ENCODE data around the gene XRN1. TPM values are rescaled to one million over a fixed set of nuclear protein-coding genes. Genes with fewer than 3 reads are reported as not detected.
"Not testable (repeated sequence)": the region's sequence is repeated elsewhere in the genome, so short reads cannot be mapped to it uniquely, and the experiment has no call there.

Gene XRN1
- total RNA-seq, 5 donors from 2014 or later (not counting 1 experiment from before 2014, with no cell fraction given) = 67.8 to 118 (median 84.0) TPM

GRCh38 chr3:142315083-142315482 is 132.8 kb downstream of the XRN1 start:
- DNase-seq (no peak), ATAC-seq (replicated peaks in 1 of 4) (no peak)
- Histone ChIP-seq H3K4me1 (ENCODE audit: control insufficient read depth in 1 of 2, extremely low read depth in 1 of 2, insufficient read depth in 2 of 2, low read length in 2 of 2) (no peaks in the 10 kb centered on the region), H3K27me3 (replicated peaks in 1 of 2; ENCODE audit: control insufficient read depth in 2 of 2, extremely low read depth in 1 of 2, insufficient read depth in 2 of 2, low read length in 1 of 2) (no peaks in the 10 kb centered on the region), H3K9me3 (no peaks in the 10 kb centered on the region), H3K27ac (ENCODE audit: low read length) (no peak overlapping the region), H3K4me3 (ENCODE audit: control insufficient read depth in 1 of 2, extremely low read depth in 1 of 2, low read length in 1 of 2) (no peak overlapping the region), H3K36me3 (ENCODE audit: control insufficient read depth in 2 of 2, extremely low read depth in 1 of 2, insufficient read depth in 1 of 2, low read length in 1 of 2) (peaks cover 0 to 53% of the 10 kb centered on the region in 2 donors)
- H3K4me3 Mint-ChIP-seq = no peak overlapping the region
- H3K4me1 Mint-ChIP-seq = no peaks in the 10 kb centered on the region
- POLR2A ChIA-PET = interaction anchor here in 1 of 2 donors (0.6 kb wide), 1 partner anchor 105 kb away, joined by 3 read pairs; no protein-coding TSS in a partner anchor
- H3K36me3 Mint-ChIP-seq = peaks cover 56% of the 10 kb centered on the region
- H3K9me3 Mint-ChIP-seq = no peaks in the 10 kb centered on the region
- H3K27ac Mint-ChIP-seq = no peak overlapping the region
- CTCF ChIA-PET = no interaction called here
- no peaks in the 10 kb centered on the region for H3K27me3 Mint-ChIP-seq

GRCh38 chr3:142310439-142310838 is 137.4 kb downstream of the XRN1 start:
- WGBS (ENCODE audit: insufficient coverage) = no CpG with 5 or more reads among the region's 1 CpG

GRCh38 chr3:142302847-142303246 is 145.0 kb downstream of the XRN1 start:
- H3K4me1 Mint-ChIP-seq; H3K27ac ChIP-seq (ENCODE audit: low read length); H3K27ac Mint-ChIP-seq; H3K9me3 ChIP-seq; H3K36me3 ChIP-seq (ENCODE audit: control insufficient read depth in 2 of 2, extremely low read depth in 1 of 2, insufficient read depth in 1 of 2, low read length in 1 of 2); CTCF ChIA-PET; DNase-seq; H3K4me3 Mint-ChIP-seq; H3K27me3 ChIP-seq (replicated peaks in 1 of 2; ENCODE audit: control insufficient read depth in 2 of 2, extremely low read depth in 1 of 2, insufficient read depth in 2 of 2, low read length in 1 of 2); H3K27me3 Mint-ChIP-seq; H3K4me3 ChIP-seq (ENCODE audit: control insufficient read depth in 1 of 2, extremely low read depth in 1 of 2, low read length in 1 of 2); H3K4me1 ChIP-seq (ENCODE audit: control insufficient read depth in 1 of 2, extremely low read depth in 1 of 2, insufficient read depth in 2 of 2, low read length in 2 of 2); ATAC-seq (replicated peaks in 1 of 4); POLR2A ChIA-PET: not testable (repeated sequence)
- H3K9me3 Mint-ChIP-seq = peaks cover 17 to 36% (median 20%) of the 10 kb centered on the region in 3 donors
- WGBS (ENCODE audit: insufficient coverage) = no CpG with 5 or more reads among the region's 3 CpGs
- peaks cover 71% of the 10 kb centered on the region for H3K36me3 Mint-ChIP-seq

More at GRCh38 chr3:142310439-142310838, 137.4 kb downstream of the XRN1 start:
- ATAC-seq (replicated peaks in 1 of 4) (no peak), DNase-seq (no peak)
- Histone ChIP-seq H3K36me3 (ENCODE audit: control insufficient read depth in 2 of 2, extremely low read depth in 1 of 2, insufficient read depth in 1 of 2, low read length in 1 of 2) (peaks cover 0 to 29% of the 10 kb centered on the region in 2 donors), H3K9me3 (no peaks in the 10 kb centered on the region), H3K27ac (ENCODE audit: low read length) (no peak overlapping the region), H3K4me1 (ENCODE audit: control insufficient read depth in 1 of 2, extremely low read depth in 1 of 2, insufficient read depth in 2 of 2, low read length in 2 of 2) (no peaks in the 10 kb centered on the region), H3K4me3 (ENCODE audit: control insufficient read depth in 1 of 2, extremely low read depth in 1 of 2, low read length in 1 of 2) (no peak overlapping the region), H3K27me3 (replicated peaks in 1 of 2; ENCODE audit: control insufficient read depth in 2 of 2, extremely low read depth in 1 of 2, insufficient read depth in 2 of 2, low read length in 1 of 2) (no peaks in the 10 kb centered on the region)
- ChIA-PET POLR2A (interaction anchor here in 1 of 2 donors (0.7 kb wide), 2 partner anchors 9 to 88 kb away, joined by 3 to 4 read pairs; no protein-coding TSS in a partner anchor), CTCF (interaction anchor here in 1 of 2 donors (0.5 kb wide), 1 partner anchor 570 kb away, joined by 4 read pairs; no protein-coding TSS in a partner anchor)
- Mint-ChIP-seq H3K27ac (no peak overlapping the region), H3K27me3 (no peaks in the 10 kb centered on the region), H3K4me1 (no peaks in the 10 kb centered on the region), H3K4me3 (no peak overlapping the region), H3K9me3 (peaks cover 0 to 4% (median 4%) of the 10 kb centered on the region in 3 donors), H3K36me3 (peaks cover 60% of the 10 kb centered on the region)

- ChIA-PET CTCF (no interaction called here), POLR2A (interaction anchor here in 1 of 2 donors (1.0 kb wide), 1 partner anchor 172 kb away, joined by 3 read pairs; no protein-coding TSS in a partner anchor)
- DNase-seq (no peak), ATAC-seq (replicated peaks in 1 of 4) (no peak)
- Mint-ChIP-seq H3K4me1 (no peaks in the 10 kb centered on the region), H3K27ac (no peak overlapping the region), H3K27me3 (no peaks in the 10 kb centered on the region), H3K9me3 (peaks cover 7 to 15% (median 7%) of the 10 kb centered on the region in 3 donors), H3K36me3 (peaks cover 36% of the 10 kb centered on the region), H3K4me3 (no peak overlapping the region)
- Histone ChIP-seq H3K4me3 (ENCODE audit: control insufficient read depth in 1 of 2, extremely low read depth in 1 of 2, low read length in 1 of 2) (no peak overlapping the region), H3K9me3 (no peaks in the 10 kb centered on the region), H3K36me3 (ENCODE audit: control insufficient read depth in 2 of 2, extremely low read depth in 1 of 2, insufficient read depth in 1 of 2, low read length in 1 of 2) (no peaks in the 10 kb centered on the region), H3K27ac (ENCODE audit: low read length) (no peak overlapping the region), H3K27me3 (replicated peaks in 1 of 2; ENCODE audit: control insufficient read depth in 2 of 2, extremely low read depth in 1 of 2, insufficient read depth in 2 of 2, low read length in 1 of 2) (no peaks in the 10 kb centered on the region), H3K4me1 (ENCODE audit: control insufficient read depth in 1 of 2, extremely low read depth in 1 of 2, insufficient read depth in 2 of 2, low read length in 2 of 2) (no peaks in the 10 kb centered on the region)
- WGBS (ENCODE audit: insufficient coverage) = 100% methylated on average over 1 of the region's 2 CpGs
Observed at GRCh38 chr3:142298626-142299025, 149.2 kb downstream of the XRN1 start.

DNA sequence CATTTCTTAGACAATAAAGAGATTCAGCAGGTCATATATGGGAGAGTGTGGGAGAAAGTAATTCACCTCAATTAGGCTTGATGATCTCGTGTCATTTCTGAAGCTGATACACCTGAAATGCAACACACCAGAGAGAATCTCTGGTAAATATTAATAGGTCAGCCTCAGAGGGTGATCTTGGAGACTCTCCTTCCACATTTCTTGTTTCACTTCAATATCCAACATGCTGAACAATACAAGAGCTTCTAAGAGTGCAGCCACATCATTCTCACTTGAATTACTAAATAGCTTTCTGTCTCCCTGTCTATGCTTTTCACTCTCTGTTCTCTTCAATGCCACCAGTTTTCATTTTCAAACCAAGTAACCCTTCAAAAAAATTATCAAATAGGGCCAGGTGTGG is 151.3 kb downstream of the XRN1 start:
- no peaks in the 10 kb centered on the region for H3K4me1 Mint-ChIP-seq
- no CpG with 5 or more reads among the region's 1 CpG for WGBS (ENCODE audit: insufficient coverage)
- Histone ChIP-seq H3K27ac (ENCODE audit: low read length) (no peak overlapping the region), H3K9me3 (no peaks in the 10 kb centered on the region), H3K36me3 (ENCODE audit: control insufficient read depth in 2 of 2, extremely low read depth in 1 of 2, insufficient read depth in 1 of 2, low read length in 1 of 2) (no peaks in the 10 kb centered on the region), H3K27me3 (replicated peaks in 1 of 2; ENCODE audit: control insufficient read depth in 2 of 2, extremely low read depth in 1 of 2, insufficient read depth in 2 of 2, low read length in 1 of 2) (no peaks in the 10 kb centered on the region), H3K4me3 (ENCODE audit: control insufficient read depth in 1 of 2, extremely low read depth in 1 of 2, low read length in 1 of 2) (no peak overlapping the region), H3K4me1 (ENCODE audit: control insufficient read depth in 1 of 2, extremely low read depth in 1 of 2, insufficient read depth in 2 of 2, low read length in 2 of 2) (no peaks in the 10 kb centered on the region)
- H3K27me3 Mint-ChIP-seq = no peaks in the 10 kb centered on the region
- peaks cover 18% of the 10 kb centered on the region for H3K36me3 Mint-ChIP-seq
- CTCF ChIA-PET = interaction anchor here (0.5 to 1.0 kb wide), 3 partner anchors 16 to 849 kb away, joined by 3 to 5 read pairs (median 3); no protein-coding TSS in a partner anchor
- no peak for DNase-seq
- peaks cover 0 to 3% (median 0%) of the 10 kb centered on the region in 3 donors for H3K9me3 Mint-ChIP-seq
- H3K4me3 Mint-ChIP-seq = no peak overlapping the region
- no peak overlapping the region for H3K27ac Mint-ChIP-seq
- POLR2A ChIA-PET = no interaction called here
- no peak for ATAC-seq (replicated peaks in 1 of 4)

- no peak overlapping the region for H3K27ac Mint-ChIP-seq
- ChIA-PET CTCF (no interaction called here), POLR2A (no interaction called here)
- H3K27ac ChIP-seq (ENCODE audit: low read length) = no peak overlapping the region
- H3K9me3 ChIP-seq = no peaks in the 10 kb centered on the region
- DNase-seq (no peak), ATAC-seq (replicated peaks in 1 of 4) (no peak)
- WGBS (ENCODE audit: insufficient coverage) = 100% methylated on average over 1 of the region's 5 CpGs
- no peak overlapping the region for H3K4me3 Mint-ChIP-seq
- H3K27me3 Mint-ChIP-seq = no peaks in the 10 kb centered on the region
- H3K4me1 Mint-ChIP-seq = no peaks in the 10 kb centered on the region
- no peaks in the 10 kb centered on the region for H3K36me3 ChIP-seq (ENCODE audit: control insufficient read depth in 2 of 2, extremely low read depth in 1 of 2, insufficient read depth in 1 of 2, low read length in 1 of 2)
- no peak overlapping the region for H3K4me3 ChIP-seq (ENCODE audit: control insufficient read depth in 1 of 2, extremely low read depth in 1 of 2, low read length in 1 of 2)
- peaks cover 12% of the 10 kb centered on the region for H3K36me3 Mint-ChIP-seq
- H3K4me1 ChIP-seq (ENCODE audit: control insufficient read depth in 1 of 2, extremely low read depth in 1 of 2, insufficient read depth in 2 of 2, low read length in 2 of 2) = no peaks in the 10 kb centered on the region
- no peaks in the 10 kb centered on the region for H3K27me3 ChIP-seq (replicated peaks in 1 of 2; ENCODE audit: control insufficient read depth in 2 of 2, extremely low read depth in 1 of 2, insufficient read depth in 2 of 2, low read length in 1 of 2)
- H3K9me3 Mint-ChIP-seq = peaks cover 0 to 16% (median 15%) of the 10 kb centered on the region in 3 donors
Observed at GRCh38 chr3:142287866-142288638, 159.8 kb downstream of the XRN1 start.

All from T-cell (primary cell).